HL-60/S4 treated with retinoic acid at 250 ng/mL for 4 days and 3 days (cell line): ENCODE measurements around the gene LAMC3.

Experiments used
- in situ Hi-C: fragments of 300-500 bp; cut with MboI; formaldehyde crosslinking; loops from 2 replicates; pipeline ENCODE4 v1.7.0; 2022; ENCODE audit warnings: low sequenced_read_pairs

Gene LAMC3

DNA sequence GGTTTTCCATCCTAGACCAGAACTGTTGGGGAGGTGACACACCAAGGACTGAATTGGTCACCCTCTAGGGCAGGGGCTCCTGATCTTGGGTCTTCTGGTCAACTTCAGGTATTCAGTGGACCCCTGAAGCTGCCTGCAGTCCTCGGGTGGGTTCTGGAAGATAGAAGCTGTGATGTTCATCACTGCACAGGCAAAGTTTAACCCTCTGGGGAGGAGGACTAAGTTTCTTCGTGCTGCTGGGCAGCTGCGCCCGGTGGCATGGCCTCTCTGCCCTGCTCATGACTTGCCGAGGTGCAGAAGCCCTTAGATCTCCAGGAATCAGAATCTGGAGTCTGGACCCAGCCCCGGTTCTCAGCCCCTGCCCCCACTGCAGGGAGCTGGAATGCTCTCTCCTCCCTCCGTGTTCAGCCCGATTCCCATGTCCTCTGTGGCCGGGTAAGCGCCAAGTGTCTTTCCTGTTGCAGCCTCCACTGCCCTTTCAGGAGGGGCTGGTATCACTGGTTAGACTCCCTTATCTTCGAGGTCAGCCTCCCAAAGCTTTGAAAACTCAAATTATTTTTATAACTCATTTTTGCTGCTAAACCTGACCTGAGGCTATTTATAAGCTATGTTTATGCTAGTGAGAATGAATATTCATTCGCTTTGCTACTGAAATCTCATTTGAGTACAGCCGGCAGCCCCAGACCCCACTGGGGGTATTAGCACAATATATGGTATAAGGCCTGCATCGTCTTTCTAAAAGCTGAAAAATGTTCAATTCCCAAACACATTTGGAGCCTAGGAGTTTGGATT is 1.7 kb downstream of the LAMC3 start:
- in situ Hi-C loops: no loop called here

DNA sequence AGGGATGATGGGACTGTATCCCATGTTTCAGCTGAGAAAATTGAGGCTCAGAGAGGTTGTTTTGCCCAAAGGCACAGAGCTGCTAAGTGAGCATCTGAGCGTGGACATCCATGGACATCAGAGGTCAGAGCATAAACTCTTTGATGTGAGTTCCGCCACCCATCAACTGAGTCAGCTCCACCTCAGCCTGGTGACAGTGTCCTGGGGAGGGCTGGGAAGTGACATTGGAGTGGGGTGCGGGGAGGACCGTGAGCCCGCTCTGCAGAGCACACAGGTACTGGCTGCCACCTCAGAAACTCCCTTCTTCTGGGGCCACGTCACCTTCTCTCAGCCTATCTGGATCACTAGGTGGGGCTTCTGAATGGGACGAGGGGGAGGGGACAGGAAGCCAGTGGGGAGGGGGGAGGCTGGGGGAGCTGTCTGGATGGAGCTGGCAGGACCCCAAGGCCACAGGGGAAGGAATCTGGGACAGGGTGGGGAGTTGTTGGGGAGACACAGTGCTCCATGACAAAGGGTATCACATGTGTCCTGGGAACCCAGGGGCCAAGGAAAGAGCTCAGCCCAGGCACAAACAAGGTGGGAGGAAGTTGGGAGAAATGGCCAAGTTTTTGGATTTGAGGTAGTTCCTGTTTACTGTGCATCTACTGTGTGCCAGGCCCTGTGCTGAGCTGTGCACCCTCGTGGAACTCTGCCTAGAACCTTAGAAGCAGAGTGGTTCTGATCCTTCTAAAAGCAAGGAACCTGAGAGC is 2.5 kb downstream of the LAMC3 start:
- in situ Hi-C loops: no loop called here

DNA sequence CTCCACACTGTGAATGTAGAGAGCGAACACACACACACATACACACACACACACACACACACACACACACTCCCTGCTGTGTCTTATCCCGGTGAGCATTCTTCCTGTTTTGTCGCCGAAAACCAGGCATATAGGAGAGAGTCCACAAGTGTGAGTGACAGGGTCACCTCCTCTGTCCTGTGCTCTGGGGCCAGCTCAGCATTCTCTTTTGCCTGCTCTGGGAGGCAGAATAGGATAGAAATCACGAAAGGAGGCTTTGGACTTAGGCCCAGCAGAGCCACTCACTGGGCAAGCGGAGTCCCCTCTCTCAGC is 3.0 kb downstream of the LAMC3 start:
- in situ Hi-C loops: no loop called here

DNA sequence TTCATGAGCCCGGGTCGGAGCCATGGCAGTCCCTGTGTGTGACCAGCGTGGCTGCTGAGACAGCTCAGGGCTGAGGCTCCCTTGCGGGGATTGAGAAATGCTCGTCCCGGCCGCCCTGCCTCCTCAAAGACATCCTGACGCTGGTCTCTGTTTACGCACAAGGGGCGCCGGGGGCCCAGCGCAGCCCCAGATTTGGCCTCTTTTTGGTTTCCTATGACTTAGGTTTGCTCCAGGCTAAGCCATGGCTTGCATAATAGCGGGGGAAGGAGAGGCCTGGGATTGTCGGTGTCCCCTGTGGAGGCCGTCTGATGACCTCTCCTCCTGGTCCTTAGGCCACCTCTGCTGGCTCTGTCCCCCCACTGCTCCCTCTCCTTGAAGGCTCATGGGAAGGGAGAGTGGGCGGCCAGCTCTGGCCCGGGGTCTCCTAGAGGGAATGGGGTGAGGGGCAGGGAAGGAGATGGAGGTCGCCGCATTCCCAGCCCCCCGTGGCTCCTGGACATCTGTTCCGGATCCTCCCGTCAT is 3.5 kb downstream of the LAMC3 start:
- in situ Hi-C loops: no loop called here

DNA sequence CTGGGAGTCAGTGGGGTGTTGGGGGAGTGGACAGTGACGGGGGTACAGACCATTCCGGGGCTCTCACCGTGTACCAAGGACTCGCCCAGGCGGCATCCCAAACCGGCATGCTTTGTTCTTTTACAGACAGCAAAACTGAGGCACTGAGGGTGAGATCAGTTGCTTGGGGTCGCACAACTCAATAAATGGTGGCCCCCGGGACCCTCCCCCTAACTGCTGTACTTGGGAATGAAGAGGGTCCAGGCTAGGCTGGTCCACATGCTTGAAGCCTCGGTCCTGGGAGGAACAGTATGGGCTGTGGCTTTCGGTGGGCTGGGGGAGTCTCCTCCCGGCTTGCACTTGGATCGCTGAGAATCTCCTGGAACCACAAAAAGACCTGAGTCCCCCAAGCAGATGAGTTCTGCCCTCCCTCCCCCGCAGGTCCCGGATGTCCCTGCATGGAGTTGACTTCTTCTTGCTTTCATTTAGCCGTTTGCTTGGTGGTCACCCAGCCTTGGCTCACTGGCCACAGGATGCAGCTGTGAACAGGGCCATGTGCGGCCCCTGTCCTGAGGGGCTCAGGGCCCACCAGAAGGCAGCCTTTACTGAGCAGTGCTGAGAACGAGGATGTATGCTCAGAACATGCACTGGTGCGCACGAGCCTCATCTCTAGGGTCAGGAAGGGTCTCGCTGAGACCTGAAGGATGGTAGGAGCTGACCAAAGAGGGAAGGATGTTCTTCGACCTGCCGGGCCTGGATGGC is 4.2 kb downstream of the LAMC3 start:
- in situ Hi-C loops: no loop called here

DNA sequence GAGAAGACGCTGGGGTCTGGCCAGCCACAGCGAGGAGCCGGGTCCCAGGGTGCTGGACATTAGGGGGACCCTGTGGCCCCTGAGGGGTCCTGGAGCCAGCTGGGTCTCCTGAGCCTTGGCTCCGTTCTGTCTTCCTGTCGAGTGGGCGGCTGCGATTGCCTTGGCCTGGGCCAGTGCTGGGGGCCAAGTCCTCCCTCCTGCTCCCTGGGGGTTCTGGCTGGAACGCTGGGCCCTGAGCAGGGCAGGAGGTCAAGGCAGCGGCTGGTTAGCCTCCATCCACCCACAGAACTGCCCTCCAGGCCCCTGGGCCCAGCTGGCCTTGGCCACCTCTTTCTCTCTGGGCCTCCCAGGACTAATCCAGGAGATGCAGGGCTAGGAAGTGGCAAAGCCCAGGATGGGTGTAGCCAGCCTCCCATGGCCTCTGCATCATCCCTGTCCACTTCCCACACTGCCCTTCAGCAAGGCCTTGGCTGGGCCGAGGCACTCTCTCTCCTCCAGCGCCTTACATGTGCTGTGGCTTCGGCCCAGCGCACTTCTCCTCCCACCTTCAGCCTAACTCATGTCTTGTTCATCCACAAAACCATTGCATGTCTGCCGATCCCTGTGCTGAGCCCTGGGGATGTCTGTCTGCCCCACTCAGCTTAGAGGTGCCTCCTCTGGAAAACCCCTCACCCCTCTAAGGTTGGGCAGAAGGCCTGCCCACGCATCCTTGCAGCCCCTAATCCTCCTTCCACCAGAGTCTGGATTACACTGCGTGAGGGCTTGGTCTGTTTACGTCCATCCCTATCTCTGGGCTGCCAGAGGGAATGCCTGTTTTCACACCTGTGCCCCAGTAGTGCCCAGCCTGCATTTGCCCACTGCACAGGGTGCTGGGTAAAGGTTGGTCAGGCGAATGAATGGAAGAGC is 5.0 kb downstream of the LAMC3 start:
- in situ Hi-C loops: no loop called here

DNA sequence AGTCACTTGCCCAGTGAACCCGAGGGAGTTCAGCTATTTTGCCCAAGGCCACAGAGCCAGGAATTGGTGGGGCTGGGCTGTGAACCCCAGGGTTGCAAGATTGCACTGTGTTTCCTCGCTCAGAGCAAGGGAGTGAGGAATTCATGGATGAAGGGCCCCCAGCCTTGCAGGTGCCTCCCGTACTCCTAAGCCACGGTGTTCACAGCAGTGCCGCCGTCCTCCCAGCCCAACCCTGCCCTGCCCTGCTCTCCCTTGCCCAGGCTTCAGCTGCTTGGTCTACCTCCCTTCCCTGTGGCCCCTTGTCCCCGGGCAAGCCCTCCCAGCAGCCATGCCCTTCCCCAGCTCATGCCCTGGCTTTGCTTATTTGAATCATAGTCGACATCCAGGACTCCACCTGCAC is 6.1 kb downstream of the LAMC3 start:
- in situ Hi-C loops: no loop called here

DNA sequence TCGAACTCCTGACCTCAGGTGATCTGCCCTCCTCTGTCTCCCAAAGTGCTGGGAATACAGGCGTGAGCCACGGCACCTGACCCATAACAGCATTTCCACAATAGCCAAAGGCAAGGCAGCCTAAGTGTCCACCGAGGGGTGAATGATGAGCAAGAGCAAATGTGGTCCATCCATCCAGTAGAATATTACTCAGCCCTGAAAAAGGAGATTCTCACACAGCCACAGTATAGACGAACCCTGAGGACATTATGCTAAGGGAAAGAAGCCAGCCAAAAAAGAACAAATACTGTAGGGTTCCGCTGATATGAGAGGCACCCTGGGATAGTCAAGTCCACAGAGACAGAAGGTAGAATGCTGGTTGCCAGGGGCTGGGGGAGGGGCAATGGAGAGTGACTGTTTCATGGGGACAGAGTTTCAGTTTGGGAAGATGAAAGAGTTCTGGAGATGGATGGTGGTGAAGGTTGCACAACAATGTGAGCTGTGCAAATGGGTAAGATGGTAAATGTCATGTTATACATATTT is 7.0 kb downstream of the LAMC3 start:
- in situ Hi-C loops: no loop called here

DNA sequence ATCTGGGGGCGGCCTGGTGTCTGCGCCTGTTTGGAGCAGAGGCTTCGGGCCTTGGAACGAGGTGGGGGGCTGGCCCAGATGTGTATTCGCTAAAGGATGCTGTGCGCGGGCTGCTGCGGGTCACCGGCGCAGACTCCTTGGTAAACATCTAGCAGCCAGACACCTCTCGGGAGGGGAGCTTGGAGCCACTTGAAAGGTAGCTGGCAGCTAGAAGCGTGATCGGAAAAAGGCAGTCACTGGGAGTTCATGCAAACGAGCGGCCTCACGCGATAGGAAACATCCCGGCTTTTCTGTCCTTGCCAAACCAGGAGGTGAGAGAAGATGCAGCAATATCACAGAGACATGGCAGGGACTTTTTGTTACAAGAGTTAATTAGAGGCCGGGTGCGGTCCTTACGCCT is 8.1 kb downstream of the LAMC3 start:
- in situ Hi-C loops: no loop called here

DNA sequence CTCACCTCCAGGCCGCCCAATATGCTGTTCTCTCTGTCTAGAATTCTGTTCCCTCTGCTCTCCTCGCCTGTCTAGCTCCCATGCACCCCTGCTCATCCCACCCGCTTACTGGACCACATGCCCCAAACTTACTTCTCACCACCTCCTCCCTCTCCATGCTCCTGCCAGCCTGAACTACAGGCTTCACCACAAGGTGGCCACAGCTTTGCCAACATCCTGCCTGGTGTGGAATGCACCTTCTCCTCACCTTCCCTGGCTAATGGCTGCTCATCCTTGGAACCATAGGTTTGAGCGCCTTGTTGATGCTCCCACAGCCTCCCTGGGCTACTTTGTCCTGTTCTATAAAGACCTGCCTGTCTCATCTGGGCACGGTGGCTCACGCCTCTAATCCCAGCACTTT is 9.6 kb downstream of the LAMC3 start:
- in situ Hi-C loops: no loop called here

DNA sequence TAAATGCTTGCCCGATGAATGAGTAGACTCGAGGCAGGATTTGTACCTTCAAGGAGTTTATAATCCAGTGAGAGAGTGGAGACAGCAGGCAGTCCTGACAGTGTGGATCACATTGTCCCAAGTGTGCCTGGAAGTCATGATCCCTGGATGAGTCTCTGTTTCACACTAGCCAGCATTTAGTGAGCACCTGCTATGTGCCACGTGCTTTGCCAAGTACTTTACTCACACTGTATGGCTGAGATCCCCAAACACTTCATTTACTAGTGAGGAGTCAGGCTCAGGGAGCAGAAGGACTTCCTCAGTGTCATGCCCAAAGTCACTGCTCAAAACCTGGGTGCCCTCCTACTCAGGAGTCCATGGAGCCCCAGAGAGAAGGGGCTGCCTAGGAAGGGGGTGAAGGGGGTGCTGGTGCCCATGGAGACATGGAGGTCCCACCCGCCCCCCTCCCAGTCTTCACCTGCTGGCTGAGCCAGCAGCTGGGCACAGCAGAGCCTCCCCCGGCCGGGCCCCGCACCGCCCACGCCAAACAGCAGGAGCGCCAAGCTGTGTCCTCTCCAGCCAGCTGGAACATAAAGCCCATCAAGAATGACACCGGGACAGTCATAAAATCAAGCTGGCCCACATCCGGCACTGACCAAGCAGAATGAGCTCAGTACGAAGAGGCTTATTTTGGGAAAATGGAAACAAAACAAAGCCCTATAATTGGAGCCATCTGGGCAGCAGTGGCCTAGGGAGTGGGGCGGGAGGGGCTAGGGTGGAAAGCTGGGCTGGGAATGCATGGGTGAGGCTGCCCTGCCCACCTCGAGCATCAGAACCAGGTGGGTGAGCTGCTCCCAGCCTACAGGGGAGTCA is 10.6 kb downstream of the LAMC3 start:
- in situ Hi-C loops: no loop called here

DNA sequence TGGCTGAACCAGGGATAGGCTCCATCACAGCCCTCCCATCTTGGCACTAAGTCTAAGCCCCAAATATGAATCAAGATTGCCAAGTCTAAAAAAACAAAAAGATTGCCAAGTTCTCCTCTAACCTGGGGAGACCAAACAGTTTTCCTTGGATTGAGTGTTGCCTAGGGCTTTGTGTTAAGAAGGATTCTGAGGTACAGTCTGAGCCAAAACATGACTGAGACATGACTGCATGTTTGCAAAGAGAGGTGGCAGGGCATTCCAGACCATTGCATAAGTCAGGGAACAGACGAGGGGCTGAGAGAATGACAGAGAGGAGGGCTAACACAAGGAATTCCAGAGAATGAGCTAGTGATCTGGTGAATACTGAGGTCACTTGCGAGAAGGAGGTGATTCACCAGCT is 11.4 kb downstream of the LAMC3 start:
- in situ Hi-C loops: no loop called here

DNA sequence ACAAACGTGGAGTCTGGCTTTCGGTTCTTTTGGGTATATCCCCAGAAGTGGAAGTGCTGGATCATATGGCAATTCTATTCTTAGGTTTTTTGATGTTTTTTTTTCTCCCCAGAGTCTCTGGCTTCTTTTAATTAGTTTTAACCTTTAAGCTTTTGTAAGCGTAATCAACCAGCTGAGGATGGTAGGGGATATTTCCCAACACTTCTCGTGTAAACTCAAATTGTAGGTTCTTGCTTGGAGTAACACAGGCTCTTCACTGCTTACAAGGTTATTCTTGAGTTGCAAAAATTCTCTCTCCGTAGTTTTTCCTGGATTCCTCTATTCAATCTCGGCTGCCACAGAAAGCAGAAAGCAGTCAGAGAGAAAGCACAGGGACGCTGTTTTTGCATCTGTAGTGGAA is 11.9 kb downstream of the LAMC3 start:
- in situ Hi-C loops: no loop called here

DNA sequence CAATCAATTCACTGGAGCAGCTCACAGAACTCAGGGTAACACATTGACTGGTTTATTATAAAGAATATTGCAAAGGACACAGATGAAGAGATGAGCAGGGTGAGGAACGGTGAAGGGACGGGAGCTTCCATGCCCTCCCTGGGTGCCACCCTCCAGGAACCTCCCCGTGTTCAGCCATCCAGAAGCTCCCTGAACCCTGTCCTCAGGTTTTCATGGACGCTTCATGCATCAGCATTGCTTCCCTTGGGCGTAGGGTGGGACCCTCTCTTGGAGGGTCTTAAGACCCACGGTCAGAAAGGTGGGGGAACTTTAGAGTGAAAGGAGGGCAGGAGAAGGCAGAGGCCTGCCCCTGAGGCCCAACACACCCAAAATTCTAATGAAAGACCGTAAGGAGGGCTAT is 12.8 kb downstream of the LAMC3 start:
- in situ Hi-C loops: no loop called here

DNA sequence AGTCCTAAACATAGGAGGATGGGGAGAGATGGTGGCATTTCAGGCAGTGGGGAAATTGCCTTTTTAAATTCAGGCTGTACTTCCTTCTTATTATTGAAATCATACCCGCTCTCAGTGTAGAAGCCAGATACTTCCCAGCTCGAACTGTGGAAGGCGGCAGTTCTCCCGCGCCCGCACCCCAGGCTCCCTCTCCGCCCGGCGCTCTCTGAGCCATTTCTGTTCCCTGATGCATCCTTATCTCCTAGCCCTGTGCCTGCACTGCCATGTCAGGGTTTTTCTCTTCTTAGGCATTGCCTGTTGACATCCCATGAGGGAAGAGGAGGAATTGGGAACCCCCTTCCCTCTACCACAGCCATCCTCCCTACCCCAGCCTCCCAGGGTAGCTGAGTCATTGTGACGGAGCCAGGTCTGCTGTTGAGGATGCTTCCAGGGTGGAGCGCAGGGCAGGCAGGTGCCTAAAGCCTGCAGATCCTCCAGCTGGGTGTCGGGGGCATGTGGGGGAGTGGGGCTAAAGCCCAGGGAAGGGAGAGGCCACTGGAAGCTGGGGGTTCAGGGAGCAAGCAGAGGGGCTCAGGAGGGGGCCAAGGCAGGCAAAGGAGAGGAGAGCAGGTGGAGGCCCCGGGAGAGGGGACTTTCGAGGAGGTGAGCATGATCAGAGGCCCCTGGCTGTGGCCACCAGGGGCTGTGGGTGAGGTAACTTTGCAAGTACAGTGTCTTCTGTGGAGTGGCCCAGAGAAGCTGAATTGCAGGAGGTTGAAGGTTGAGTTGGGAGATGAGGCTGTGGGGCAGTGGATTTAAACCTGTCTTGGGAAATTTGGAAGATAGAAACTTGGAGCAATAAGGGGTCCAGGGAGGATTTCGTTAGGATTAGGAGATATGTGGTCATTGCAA is 16.2 kb downstream of the LAMC3 start:
- in situ Hi-C loops: no loop called here

DNA sequence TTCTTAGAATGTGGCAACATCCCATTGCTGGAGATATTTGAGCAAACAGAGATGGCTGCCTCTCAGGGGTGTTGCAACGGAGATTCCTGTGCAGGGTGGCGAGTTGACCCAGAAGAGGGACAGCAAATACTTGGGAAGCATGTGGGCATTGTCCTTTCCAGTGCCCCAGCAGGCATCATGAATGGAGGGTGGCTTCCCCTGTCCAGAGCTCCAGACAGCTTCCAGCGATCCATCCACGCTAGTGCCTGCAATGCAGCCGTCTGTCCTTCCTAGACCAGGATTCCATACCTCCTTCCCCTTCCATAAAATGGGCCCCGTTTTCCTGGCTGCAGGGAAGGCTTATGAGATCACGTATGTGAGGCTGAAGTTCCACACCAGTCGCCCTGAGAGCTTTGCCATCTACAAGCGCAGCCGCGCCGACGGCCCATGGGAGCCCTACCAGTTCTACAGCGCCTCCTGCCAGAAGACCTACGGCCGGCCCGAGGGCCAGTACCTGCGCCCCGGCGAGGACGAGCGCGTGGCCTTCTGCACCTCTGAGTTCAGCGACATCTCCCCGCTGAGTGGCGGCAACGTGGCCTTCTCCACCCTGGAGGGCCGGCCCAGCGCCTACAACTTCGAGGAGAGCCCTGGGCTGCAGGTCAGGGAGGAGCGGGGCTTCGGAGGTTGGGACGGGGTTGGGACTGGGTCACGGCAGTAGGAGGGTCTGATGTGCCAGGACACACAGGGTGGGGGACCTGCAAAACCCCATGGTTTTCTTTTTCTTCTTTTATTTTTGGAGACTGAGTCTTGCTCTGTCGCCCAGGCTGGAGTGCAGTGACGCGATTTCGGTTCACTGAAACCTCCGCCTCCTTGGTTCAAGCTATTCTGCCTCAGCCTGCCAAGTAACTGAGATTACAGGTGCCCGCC is 17.2 kb downstream of the LAMC3 start:
- in situ Hi-C loops: no loop called here

DNA sequence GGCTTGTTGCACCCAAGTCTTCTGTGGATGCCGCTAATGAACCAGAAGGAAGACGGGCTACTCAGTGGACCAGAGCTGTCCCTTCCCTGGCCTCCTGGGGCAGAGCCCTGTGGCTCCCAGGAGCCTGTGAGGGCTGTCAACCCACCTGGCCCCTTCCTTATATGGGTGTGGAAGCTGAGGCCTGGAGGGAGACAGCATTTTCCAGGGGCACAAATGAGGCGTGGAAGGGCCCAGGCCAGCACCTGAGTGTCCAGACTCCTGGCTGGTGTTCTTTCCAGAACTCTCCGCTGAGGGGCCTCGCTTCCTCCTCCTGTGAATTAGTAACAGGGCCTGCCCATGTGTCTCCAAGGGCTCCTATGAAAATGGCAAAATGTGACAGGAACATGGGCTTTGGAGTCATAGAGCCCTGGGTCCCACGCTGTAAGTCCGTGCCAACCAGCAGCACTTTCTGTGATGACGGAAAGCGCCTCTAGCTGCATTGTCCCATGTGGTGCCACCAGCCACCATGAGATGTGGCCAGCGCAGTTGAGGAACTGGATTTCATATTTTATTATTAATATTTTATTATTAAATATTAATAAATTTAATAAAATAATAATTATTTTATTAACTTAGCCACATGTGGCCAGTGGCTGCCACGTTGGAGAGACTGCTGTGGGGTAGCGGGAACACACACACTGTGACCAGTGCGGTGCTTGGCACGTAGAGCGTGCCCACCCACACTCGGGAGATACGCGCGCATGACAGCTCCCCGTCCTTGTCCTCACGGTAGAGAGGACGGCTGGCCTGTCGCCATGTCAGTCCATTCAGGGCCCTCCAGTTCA is 18.3 kb downstream of the LAMC3 start:
- in situ Hi-C loops: no loop called here
